ENCODE data around the gene HOXA13.
A peak's percentile ranks its signal among the peaks of the same experiment; 100 is the strongest.

HOXA13 gene

GRCh38 chr7:27207348-27207985, 7.6 kb upstream of the HOXA13 start:
- DNase-seq: no peak
- H3K27ac Mint-ChIP-seq: no peak overlapping the region
- no peak overlapping the region for H3K4me3 Mint-ChIP-seq
- no peaks in the 10 kb centered on the region for H3K9me3 Mint-ChIP-seq
- no peak for ATAC-seq (replicated peaks)
- peaks cover 20 to 23% of the 10 kb centered on the region in 2 donors for H3K4me1 Mint-ChIP-seq (ENCODE audit: low read depth in 2 of 2)
- H3K36me3 Mint-ChIP-seq (ENCODE audit: insufficient read depth): peaks cover 10% of the 10 kb centered on the region
- H3K27me3 Mint-ChIP-seq: peaks cover 98 to 100% of the 10 kb centered on the region in 2 donors

- Mint-ChIP-seq H3K4me3 (peak overlapping the region; percentile 3 to 59), H3K36me3 (ENCODE audit: insufficient read depth) (peaks cover 15% of the 10 kb centered on the region), H3K27me3 (peaks cover 98 to 100% of the 10 kb centered on the region in 2 donors), H3K9me3 (no peaks in the 10 kb centered on the region), H3K27ac (no peak overlapping the region), H3K4me1 (ENCODE audit: low read depth in 2 of 2) (peaks cover 34 to 39% of the 10 kb centered on the region in 2 donors)
- ATAC-seq (replicated peaks): no peak
- no peak for DNase-seq
These were observed 5.7 kb upstream of the HOXA13 start for GRCh38 chr7:27205325-27206280.

GRCh38 chr7:27204851-27205322, 5.0 kb upstream of the HOXA13 start:
- Mint-ChIP-seq H3K4me3 (peak overlapping the region; percentile 36 to 59), H3K27ac (no peak overlapping the region), H3K9me3 (no peaks in the 10 kb centered on the region), H3K27me3 (peaks cover 98 to 100% of the 10 kb centered on the region in 2 donors), H3K4me1 (ENCODE audit: low read depth in 2 of 2) (peaks cover 34 to 35% of the 10 kb centered on the region in 2 donors), H3K36me3 (ENCODE audit: insufficient read depth) (peaks cover 20% of the 10 kb centered on the region)
- no peak for ATAC-seq (replicated peaks)
- DNase-seq: no peak

DNA sequence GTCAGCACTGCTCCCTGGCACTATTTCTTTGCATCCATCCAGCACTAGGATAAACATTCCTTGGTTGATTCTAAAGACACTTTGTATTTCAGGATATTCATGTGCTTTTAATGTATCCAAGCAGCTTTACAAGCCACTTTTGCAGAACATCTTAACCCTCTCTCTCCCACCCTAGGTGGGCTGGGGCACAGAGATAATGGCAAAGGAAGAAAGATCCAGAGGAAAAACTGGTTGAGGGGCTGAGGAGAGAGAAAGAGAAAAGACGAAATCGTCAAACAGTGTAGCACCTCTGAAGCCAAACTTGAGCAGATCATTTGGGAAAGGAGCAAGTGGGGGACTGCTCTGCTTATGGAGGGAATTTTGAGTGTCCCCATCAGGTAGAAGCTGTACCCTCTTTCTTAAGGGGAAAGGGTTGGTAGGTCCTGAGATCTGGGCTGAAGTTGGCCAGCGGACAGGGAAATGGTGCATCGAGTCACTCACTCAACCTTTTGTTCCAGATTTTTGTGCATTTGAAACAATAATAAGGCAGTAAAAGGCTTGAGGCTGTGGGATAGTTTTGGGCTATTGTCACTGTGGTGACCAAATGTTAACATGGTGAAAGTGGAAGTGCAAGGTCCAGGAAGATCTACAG, 4.2 kb upstream of the HOXA13 start:
- H3K27ac Mint-ChIP-seq: no peak overlapping the region
- no peak for DNase-seq
- peaks cover 22% of the 10 kb centered on the region for H3K36me3 Mint-ChIP-seq (ENCODE audit: insufficient read depth)
- peaks cover 36 to 38% of the 10 kb centered on the region in 2 donors for H3K4me1 Mint-ChIP-seq (ENCODE audit: low read depth in 2 of 2)
- no peaks in the 10 kb centered on the region for H3K9me3 Mint-ChIP-seq
- no peak overlapping the region for H3K4me3 Mint-ChIP-seq
- H3K27me3 Mint-ChIP-seq: peaks cover 97 to 100% of the 10 kb centered on the region in 2 donors
- ATAC-seq (replicated peaks): no peak

DNA sequence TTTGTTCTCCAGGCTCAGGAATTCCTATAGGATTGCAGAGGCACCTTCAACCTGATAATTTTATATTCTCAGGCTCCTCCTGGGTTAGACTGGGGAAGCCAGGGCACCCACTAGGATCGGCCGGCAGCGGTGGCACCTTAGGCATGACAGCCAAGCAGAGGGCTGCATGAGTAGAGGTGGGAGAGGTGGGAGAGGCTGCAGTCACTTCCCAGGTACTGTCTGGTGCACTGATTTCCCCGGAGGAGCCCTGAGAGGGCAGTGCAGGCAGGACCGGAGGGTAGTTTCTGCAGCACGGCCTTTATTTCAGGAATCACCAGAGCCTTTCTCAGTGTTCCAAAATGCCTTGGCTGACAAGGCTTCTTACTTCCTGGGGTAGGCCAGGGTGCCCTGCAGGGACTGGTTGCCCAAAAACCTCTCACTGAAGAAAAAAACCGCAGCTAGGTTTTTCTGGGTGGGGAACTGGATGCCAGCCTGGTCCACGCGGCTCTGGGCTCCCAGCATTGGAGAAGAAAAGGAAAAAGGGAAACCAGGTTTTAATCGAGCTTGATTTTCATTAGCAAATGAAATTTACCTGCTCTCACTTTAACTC, 3.6 kb upstream of the HOXA13 start:
- peaks cover 24% of the 10 kb centered on the region for H3K36me3 Mint-ChIP-seq (ENCODE audit: insufficient read depth)
- no peaks in the 10 kb centered on the region for H3K9me3 Mint-ChIP-seq
- H3K27ac Mint-ChIP-seq: no peak overlapping the region
- H3K27me3 Mint-ChIP-seq: peaks cover 97 to 100% of the 10 kb centered on the region in 2 donors
- no peak overlapping the region for H3K4me3 Mint-ChIP-seq
- ATAC-seq (replicated peaks) (no peak), DNase-seq (no peak)
- H3K4me1 Mint-ChIP-seq (ENCODE audit: low read depth in 2 of 2): peaks cover 42% of the 10 kb centered on the region in 2 donors

DNA sequence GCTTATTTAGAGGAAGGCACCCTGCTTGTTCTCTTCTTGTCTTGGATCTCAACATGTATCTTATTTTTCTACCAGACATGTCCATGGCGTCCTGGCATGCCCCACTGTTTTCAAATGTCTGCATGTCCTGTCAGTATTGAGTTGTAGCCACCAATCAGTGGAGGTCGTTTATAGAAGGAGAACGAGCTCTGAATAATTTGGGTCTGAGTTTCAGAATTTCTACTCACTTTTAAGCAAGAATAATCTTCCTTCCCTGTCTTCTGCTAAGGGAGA, 2.9 kb upstream of the HOXA13 start:
- Mint-ChIP-seq H3K27me3 (peaks cover 97 to 100% of the 10 kb centered on the region in 2 donors), H3K4me3 (no peak overlapping the region), H3K4me1 (ENCODE audit: low read depth in 2 of 2) (peaks cover 45% of the 10 kb centered on the region in 2 donors), H3K9me3 (no peaks in the 10 kb centered on the region), H3K27ac (no peak overlapping the region), H3K36me3 (ENCODE audit: insufficient read depth) (peaks cover 30% of the 10 kb centered on the region)
- ATAC-seq (replicated peaks) (no peak), DNase-seq (no peak)

GRCh38 chr7:27202018-27202861, 2.3 kb upstream of the HOXA13 start:
- Mint-ChIP-seq H3K4me1 (ENCODE audit: low read depth in 2 of 2) (peaks cover 45 to 46% of the 10 kb centered on the region in 2 donors), H3K9me3 (no peaks in the 10 kb centered on the region), H3K4me3 (peak overlapping the region; percentile 45 to 83), H3K27me3 (peaks cover 97 to 100% of the 10 kb centered on the region in 2 donors), H3K27ac (no peak overlapping the region), H3K36me3 (ENCODE audit: insufficient read depth) (peaks cover 33% of the 10 kb centered on the region)
- no peak for ATAC-seq (replicated peaks)
- no peak for DNase-seq

GRCh38 chr7:27201580-27202017, 1.7 kb upstream of the HOXA13 start:
- peak overlapping the region; percentile 76 to 83 for H3K4me3 Mint-ChIP-seq
- peaks cover 33% of the 10 kb centered on the region for H3K36me3 Mint-ChIP-seq (ENCODE audit: insufficient read depth)
- H3K9me3 Mint-ChIP-seq: no peaks in the 10 kb centered on the region
- H3K4me1 Mint-ChIP-seq (ENCODE audit: low read depth in 2 of 2): peaks cover 46% of the 10 kb centered on the region in 2 donors
- DNase-seq: no peak
- no peak overlapping the region for H3K27ac Mint-ChIP-seq
- H3K27me3 Mint-ChIP-seq: peaks cover 97 to 100% of the 10 kb centered on the region in 2 donors
- no peak for ATAC-seq (replicated peaks)

DNA sequence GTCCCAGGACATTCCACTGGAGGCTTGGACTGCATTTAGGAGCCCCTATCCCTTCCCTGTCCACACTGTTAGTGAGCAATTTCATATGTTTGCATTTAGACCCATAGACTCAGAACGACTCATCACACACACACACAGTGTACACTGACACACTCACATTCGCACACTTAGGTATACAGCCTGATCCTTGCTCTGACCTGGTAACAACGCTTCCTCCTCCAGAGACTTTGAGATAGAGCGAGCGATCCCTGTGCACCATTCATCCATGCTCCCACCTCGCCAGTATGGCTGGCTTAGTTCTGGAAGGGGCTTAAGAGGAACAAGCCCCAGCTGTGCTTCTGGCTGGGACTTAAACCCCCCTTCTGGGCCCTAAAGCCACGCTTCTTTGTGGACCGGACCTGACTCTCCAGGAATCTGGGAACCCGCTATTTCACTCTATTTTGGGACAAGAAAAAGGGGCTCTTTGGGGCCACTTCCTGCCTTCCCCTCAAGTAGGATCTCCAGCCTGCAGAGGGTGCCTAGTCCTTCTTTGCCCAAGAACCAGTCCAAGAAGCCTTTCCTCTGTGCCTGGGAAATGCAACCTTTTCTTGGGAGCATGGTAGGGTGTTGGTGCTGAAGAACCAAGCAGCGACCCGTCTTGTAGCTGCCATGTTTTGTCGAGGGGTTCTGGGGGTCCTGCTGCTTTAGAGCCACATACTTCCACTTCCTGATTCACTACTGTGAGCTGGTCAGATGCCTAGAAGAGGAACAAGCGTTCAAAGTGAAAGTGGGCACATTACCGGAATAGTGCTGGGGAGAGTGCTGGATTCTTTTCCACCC, 1.1 kb upstream of the HOXA13 start:
- no peak for ATAC-seq (replicated peaks)
- no peak overlapping the region for H3K27ac Mint-ChIP-seq
- peaks cover 45 to 48% of the 10 kb centered on the region in 2 donors for H3K4me1 Mint-ChIP-seq (ENCODE audit: low read depth in 2 of 2)
- no peak for DNase-seq
- no peaks in the 10 kb centered on the region for H3K9me3 Mint-ChIP-seq
- H3K4me3 Mint-ChIP-seq: peak overlapping the region; percentile 76 to 83
- peaks cover 97 to 100% of the 10 kb centered on the region in 2 donors for H3K27me3 Mint-ChIP-seq
- peaks cover 33% of the 10 kb centered on the region for H3K36me3 Mint-ChIP-seq (ENCODE audit: insufficient read depth)

DNA sequence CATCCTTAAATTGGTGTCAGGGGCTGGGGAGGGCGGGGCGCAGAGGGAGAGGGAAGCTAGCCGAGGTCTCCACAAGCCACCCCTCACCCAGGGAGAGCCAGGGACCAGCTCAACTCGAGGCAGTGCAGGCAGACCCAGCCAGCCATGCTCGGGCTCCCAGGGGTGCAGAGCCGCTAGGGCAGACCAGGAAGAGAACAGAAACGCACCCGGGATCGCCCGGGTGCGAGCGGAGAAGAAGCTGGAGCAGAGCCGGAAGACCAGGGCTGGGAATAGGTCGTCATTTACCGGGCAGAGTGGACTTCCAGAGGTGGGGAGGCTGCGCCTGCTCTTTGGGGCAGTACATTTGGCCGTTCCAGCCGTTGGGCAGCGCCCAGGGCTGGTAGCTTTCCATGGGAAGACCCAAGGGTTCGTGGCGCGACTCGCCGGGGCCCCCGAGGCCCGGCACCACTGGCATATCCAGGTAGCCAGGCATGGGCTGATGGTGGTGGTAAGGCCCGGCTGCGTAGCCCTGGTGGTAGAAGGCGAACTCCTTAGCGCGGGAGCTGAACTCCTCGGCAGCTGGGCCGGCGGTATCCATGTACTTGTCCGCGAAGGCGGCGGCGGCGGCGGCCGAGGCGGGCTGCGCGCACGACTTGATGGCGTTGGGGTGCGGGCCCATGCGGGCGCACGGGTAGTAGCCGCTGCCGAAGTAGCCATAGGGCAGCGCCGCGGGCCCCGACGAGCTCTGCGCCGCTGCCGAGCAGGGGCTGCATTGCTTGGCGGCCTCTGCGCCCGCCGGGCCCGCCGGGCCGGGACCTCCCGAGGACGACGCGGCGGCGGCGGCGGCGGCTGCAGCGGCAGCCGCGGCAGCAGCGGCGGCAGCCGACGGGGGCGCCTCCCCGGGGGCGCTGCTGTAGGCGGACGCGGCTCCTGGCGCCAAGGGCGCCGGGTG, 755 bp downstream of the HOXA13 start:
- H3K27ac Mint-ChIP-seq: no peak overlapping the region
- no peak for DNase-seq
- peaks cover 90 to 100% of the 10 kb centered on the region in 2 donors for H3K27me3 Mint-ChIP-seq
- H3K36me3 Mint-ChIP-seq (ENCODE audit: insufficient read depth): peaks cover 26% of the 10 kb centered on the region
- peaks cover 35 to 37% of the 10 kb centered on the region in 2 donors for H3K4me1 Mint-ChIP-seq (ENCODE audit: low read depth in 2 of 2)
- peak overlapping the region; percentile 74 to 75 for H3K4me3 Mint-ChIP-seq
- no peaks in the 10 kb centered on the region for H3K9me3 Mint-ChIP-seq
- peak; percentile 21 for ATAC-seq (replicated peaks)

DNA sequence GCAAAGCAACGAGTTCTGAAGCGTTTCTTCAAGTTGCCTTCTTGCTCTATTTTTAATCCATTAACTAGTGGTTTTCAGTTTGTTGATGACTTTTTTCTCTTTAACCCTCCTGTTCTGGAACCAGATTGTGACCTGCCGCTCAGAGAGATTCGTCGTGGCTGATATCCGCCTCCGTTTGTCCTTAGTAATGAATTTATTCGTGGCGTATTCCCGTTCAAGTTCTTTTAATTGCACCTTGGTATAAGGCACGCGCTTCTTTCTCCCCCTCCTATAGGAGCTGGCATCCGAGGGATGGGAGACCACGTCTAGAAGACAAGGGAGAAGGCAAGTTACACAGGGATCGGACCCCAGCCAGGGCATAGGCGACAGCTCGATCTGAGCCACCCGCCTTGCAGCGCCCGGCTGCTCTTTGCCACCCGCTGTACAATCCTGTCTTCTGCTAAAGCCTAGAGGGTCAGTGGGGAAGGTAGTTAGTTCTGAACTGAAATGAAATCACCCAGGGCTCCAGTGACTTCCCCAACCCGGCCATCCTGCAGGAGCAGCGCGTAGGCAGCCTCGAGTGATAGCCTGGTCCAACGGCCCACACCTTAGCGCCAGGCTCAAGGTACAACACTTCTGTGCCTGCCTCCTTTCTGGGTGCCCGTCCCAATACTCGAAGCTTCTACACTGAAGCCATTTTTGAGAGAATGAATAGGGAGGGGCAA, 1.6 kb downstream of the HOXA13 start:
- Mint-ChIP-seq H3K4me3 (peak overlapping the region; percentile 74 to 75), H3K36me3 (ENCODE audit: insufficient read depth) (peaks cover 25% of the 10 kb centered on the region), H3K27me3 (peaks cover 90 to 100% of the 10 kb centered on the region in 2 donors), H3K27ac (peak overlapping the region in 1 of 2 donors; percentile 57), H3K4me1 (ENCODE audit: low read depth in 2 of 2) (peaks cover 31 to 37% of the 10 kb centered on the region in 2 donors), H3K9me3 (no peaks in the 10 kb centered on the region)
- ATAC-seq (replicated peaks) (no peak), DNase-seq (no peak)
